ENCODE data around the gene REPS2. TPM values are rescaled to one million over a fixed set of nuclear protein-coding genes. Genes with fewer than 3 reads are reported as not detected.

REPS2 gene
- total RNA-seq, 1 experiment from 2014 or later, result 4.5 TPM

DNA sequence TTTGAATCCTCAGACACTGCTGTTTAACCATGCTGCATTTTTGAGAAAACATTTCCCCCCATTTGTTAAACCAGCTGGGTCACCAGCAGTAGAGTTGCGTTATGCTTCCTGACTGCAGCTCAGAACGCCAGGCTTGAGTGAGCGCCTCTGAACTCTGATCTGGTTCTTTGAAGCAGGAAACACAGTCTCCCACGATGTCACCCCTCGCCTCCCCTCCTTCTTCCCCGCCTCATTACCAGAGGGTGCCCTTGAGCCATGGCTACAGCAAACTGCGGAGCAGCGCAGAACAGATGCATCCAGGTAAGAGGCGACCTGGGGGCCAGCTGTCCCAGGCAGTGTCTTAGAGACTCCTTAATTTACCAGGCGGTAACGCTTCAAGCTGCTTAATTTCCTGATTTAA is 78.4 kb downstream of the REPS2 start:
- TF ChIP-seq POLR2AphosphoS5 (IDR thresholded peaks at IDR 0.05; ENCODE audit: low read depth, low read length) (no peak), TCF7L2 (IDR thresholded peaks at IDR 0.05; ENCODE audit: low read depth, low read length) (no peak), SIN3A (IDR thresholded peaks at IDR 0.05; ENCODE audit: borderline replicate concordance, insufficient read depth, low read depth, low read length) (no peak)
- TF ChIP-seq, protein P1, sequence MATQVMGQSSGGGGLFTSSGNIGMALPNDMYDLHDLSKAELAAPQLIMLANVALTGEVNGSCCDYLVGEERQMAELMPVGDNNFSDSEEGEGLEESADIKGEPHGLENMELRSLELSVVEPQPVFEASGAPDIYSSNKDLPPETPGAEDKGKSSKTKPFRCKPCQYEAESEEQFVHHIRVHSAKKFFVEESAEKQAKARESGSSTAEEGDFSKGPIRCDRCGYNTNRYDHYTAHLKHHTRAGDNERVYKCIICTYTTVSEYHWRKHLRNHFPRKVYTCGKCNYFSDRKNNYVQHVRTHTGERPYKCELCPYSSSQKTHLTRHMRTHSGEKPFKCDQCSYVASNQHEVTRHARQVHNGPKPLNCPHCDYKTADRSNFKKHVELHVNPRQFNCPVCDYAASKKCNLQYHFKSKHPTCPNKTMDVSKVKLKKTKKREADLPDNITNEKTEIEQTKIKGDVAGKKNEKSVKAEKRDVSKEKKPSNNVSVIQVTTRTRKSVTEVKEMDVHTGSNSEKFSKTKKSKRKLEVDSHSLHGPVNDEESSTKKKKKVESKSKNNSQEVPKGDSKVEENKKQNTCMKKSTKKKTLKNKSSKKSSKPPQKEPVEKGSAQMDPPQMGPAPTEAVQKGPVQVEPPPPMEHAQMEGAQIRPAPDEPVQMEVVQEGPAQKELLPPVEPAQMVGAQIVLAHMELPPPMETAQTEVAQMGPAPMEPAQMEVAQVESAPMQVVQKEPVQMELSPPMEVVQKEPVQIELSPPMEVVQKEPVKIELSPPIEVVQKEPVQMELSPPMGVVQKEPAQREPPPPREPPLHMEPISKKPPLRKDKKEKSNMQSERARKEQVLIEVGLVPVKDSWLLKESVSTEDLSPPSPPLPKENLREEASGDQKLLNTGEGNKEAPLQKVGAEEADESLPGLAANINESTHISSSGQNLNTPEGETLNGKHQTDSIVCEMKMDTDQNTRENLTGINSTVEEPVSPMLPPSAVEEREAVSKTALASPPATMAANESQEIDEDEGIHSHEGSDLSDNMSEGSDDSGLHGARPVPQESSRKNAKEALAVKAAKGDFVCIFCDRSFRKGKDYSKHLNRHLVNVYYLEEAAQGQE (IDR thresholded peaks at IDR 0.05; ENCODE audit: insufficient read depth in 1 of 2, low read depth in 2 of 2, low read length in 1 of 2), result no peak
- TF ChIP-seq, protein P2, sequence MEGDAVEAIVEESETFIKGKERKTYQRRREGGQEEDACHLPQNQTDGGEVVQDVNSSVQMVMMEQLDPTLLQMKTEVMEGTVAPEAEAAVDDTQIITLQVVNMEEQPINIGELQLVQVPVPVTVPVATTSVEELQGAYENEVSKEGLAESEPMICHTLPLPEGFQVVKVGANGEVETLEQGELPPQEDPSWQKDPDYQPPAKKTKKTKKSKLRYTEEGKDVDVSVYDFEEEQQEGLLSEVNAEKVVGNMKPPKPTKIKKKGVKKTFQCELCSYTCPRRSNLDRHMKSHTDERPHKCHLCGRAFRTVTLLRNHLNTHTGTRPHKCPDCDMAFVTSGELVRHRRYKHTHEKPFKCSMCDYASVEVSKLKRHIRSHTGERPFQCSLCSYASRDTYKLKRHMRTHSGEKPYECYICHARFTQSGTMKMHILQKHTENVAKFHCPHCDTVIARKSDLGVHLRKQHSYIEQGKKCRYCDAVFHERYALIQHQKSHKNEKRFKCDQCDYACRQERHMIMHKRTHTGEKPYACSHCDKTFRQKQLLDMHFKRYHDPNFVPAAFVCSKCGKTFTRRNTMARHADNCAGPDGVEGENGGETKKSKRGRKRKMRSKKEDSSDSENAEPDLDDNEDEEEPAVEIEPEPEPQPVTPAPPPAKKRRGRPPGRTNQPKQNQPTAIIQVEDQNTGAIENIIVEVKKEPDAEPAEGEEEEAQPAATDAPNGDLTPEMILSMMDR (IDR thresholded peaks at IDR 0.05), result no peak
- in situ Hi-C loops (cut with HindIII; ENCODE audit: low pct_unique_long_range_greater_than_20kb, low sequenced_read_pairs) (no loop called here), intact Hi-C loops (cut with micrococcal nuclease; ENCODE audit: unreplicated experiment) (no loop called here)
- ChIA-PET POLR2A (no interaction called here), CTCF (interaction anchor here (0.7 kb wide), 1 partner anchor 292 kb away, joined by 16 read pairs; no protein-coding TSS in a partner anchor)
- Histone ChIP-seq H3K36me3 (ENCODE audit: control insufficient read depth, insufficient read depth, low read length) (no peaks in the 10 kb centered on the region), H3K4me3 (ENCODE audit: low read depth in 2 of 2, low read length in 2 of 2) (no peak overlapping the region), H3K9me3 (ENCODE audit: control insufficient read depth, insufficient read depth, low read depth, low read length) (no peaks in the 10 kb centered on the region), H3K27me3 (ENCODE audit: control insufficient read depth, insufficient read depth, low read length) (no peaks in the 10 kb centered on the region), H3K4me1 (ENCODE audit: control insufficient read depth, insufficient read depth, low read length) (no peaks in the 10 kb centered on the region), H3K27ac (ENCODE audit: low read length) (no peak overlapping the region)
- no TSS peak for BruUV-seq (replicated peaks)
- ATAC-seq, result no peak
- DNase-seq (ENCODE audit: low read depth, low spot score), result no peak

DNA sequence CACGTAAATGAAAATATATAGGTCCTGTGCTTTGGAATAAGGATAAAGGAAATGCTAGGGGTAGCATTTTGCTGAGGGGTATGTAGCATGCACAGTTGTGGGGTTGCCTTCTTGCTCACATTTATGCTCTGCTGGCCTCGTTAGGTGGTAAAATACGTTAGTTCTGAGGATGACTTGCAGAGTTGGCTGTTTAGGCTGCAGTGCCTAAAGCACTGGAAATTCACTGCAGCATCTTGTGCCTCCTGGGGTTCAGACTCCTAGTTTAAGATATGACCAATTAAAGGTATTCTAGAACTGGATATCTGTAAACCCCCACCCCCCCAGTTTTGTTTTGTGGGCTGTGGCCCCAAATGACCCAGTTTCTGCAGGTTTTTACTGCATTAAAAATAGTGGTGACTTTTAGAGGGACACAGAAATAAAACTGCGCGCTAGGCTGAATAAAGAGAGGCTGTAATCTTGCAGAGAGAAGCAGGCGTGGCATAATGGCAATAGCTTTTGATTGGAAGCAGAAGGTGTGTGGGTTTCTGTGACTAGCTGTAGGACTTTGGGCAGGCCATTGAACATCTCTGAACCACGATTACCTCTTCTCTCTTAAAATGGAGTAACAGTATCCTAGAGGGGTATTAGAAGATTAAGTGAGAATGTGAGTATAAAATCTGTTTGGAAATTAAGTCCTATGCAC is 79.3 kb downstream of the REPS2 start:
- in situ Hi-C loops (cut with HindIII; ENCODE audit: low pct_unique_long_range_greater_than_20kb, low sequenced_read_pairs) (no loop called here), intact Hi-C loops (cut with micrococcal nuclease; ENCODE audit: unreplicated experiment) (no loop called here)
- Histone ChIP-seq H3K27me3 (ENCODE audit: control insufficient read depth, insufficient read depth, low read length) (no peaks in the 10 kb centered on the region), H3K9me3 (ENCODE audit: control insufficient read depth, insufficient read depth, low read depth, low read length) (no peaks in the 10 kb centered on the region), H3K4me1 (ENCODE audit: control insufficient read depth, insufficient read depth, low read length) (no peaks in the 10 kb centered on the region), H3K27ac (ENCODE audit: low read length) (no peak overlapping the region), H3K36me3 (ENCODE audit: control insufficient read depth, insufficient read depth, low read length) (no peaks in the 10 kb centered on the region), H3K4me3 (ENCODE audit: low read depth in 2 of 2, low read length in 2 of 2) (no peak overlapping the region)
- ATAC-seq, result no peak
- ChIA-PET CTCF (no interaction called here), POLR2A (no interaction called here)
- BruUV-seq (replicated peaks), result no TSS peak
- TF ChIP-seq TCF7L2 (IDR thresholded peaks at IDR 0.05; ENCODE audit: low read depth, low read length) (no peak), POLR2AphosphoS5 (IDR thresholded peaks at IDR 0.05; ENCODE audit: low read depth, low read length) (no peak), SIN3A (IDR thresholded peaks at IDR 0.05; ENCODE audit: borderline replicate concordance, insufficient read depth, low read depth, low read length) (no peak)
- TF ChIP-seq, protein P2 (IDR thresholded peaks at IDR 0.05), result no peak
- TF ChIP-seq, protein P1 (IDR thresholded peaks at IDR 0.05; ENCODE audit: insufficient read depth in 1 of 2, low read depth in 2 of 2, low read length in 1 of 2), result no peak
- no peak for DNase-seq (ENCODE audit: low read depth, low spot score)

Data from Panc1 (cell line).